Testis (tissue), 3 donors: Measurements from ENCODE around the gene IL9. TPM values are rescaled to one million over a fixed set of nuclear protein-coding genes. Genes with fewer than 3 reads are reported as not detected.

Experiments
- DNase-seq: peaks from one replicate; pipeline ENCODE4 v3.0.0-alpha.2; 2019
- H3K27ac ChIP-seq, 2 donors: fragments of 200-600 bp; sonication (generic); one replicate each; pipeline ENCODE4 v1.5.1; 2019
- H3K27me3 ChIP-seq: fragments of 200-600 bp; sonication (generic); one replicate; pipeline ENCODE4 v1.5.1; 2019
- H3K36me3 ChIP-seq: fragments of 200-600 bp; sonication (generic); one replicate; pipeline ENCODE4 v1.5.1; 2017; ENCODE audit warnings: low read depth; ENCODE audit errors: missing control alignments
- H3K4me1 ChIP-seq: fragments of 200-600 bp; sonication (generic); one replicate; pipeline ENCODE4 v1.5.1; 2019
- H3K4me3 ChIP-seq, 2 donors: fragments of 200-600 bp; sonication (generic); one replicate each; pipeline ENCODE4 v1.5.1; 2017 to 2019
- H3K9me3 ChIP-seq: fragments of 200-600 bp; sonication (generic); one replicate; pipeline ENCODE4 v1.5.1; 2017
- POLR2A ChIP-seq: fragments of 450-650 bp; IDR thresholded peaks from one replicate; pipeline ENCODE4 v1.6.1; 2017; ENCODE audit warnings: antibody characterized with exemption, mild to moderate bottlenecking, moderate library complexity
- WGBS, 2 donors: methylation state at CpG; one replicate each; pipeline ENCODE4 v1.1.5; 2018; 5-methylcytosine and 5-hydroxymethylcytosine counted together
- intact Hi-C: fragments of 100-400 bp; cut with DNase I; formaldehyde crosslinking; loops from one replicate; pipeline ENCODE4 v1.15.1; 2023; ENCODE audit warnings: low total_unique reads
- polyA plus RNA-seq: library from polyadenylated mRNA; stranded (reverse); fragments of 350-450 nt; fragmentation: Illumina TruSeq; extraction: RNeasy Lipid Tissue Mini Kit (QIAGEN cat#74804); gene quantifications from one replicate; pipeline ENCODE4 v1.2.3, GENCODE V29; 2014; ENCODE audit warnings: low read depth, low replicate concordance; ENCODE audit not compliant: insufficient read depth
- total RNA-seq, 2 donors: library from RNA; depleted of rRNA; stranded (reverse); fragments of >200 nt; gene quantifications; one replicate each; pipeline ENCODE4 v1.2.3, GENCODE V29; 2016
- TF ChIP-seq, protein P1 (sequence below), 3 experiments: fragments of 450-650 bp in 2 of 3; fragments of 200-600 bp in 1 of 3; sonication (generic) in 1 of 3; IDR thresholded peaks; one replicate each; pipeline ENCODE4 v1.5.1; 2016 to 2019; ENCODE audit warnings: antibody characterized with exemption in 3 of 3, mild to moderate bottlenecking in 2 of 3, moderate library complexity in 1 of 3

Gene IL9
- total and polyA plus RNA-seq, 3 donors from 2014 or later, result not detected

DNA sequence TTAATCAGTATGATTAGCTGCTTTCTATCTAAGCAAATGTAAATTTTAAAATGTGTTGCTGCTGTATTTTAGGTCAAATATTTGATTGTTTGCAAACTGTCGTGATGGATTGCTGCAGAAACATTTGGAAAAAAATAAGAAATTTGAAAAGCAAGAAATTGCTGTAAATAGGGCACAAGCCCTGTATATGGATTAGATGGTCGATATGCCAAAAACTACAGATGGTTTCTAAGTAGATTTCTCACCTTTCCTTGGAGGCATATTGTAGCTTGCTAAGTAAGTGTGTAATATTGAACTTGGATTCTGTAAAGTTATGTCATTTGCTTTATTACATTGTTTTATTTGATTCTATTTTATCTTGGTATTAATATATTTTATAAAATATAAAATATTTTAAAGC is 46.1 kb upstream of the IL9 start:
- WGBS, 2 donors, result 90 to 96% methylated on average over 2 of the region's 2 CpGs
- Histone ChIP-seq H3K4me1 (no peaks in the 10 kb centered on the region), H3K27me3 (no peaks in the 10 kb centered on the region), H3K4me3 (no peak overlapping the region), H3K9me3 (no peaks in the 10 kb centered on the region), H3K27ac (no peak overlapping the region), H3K36me3 (no peaks in the 10 kb centered on the region)
- no peak for DNase-seq
- TF ChIP-seq, protein P1, sequence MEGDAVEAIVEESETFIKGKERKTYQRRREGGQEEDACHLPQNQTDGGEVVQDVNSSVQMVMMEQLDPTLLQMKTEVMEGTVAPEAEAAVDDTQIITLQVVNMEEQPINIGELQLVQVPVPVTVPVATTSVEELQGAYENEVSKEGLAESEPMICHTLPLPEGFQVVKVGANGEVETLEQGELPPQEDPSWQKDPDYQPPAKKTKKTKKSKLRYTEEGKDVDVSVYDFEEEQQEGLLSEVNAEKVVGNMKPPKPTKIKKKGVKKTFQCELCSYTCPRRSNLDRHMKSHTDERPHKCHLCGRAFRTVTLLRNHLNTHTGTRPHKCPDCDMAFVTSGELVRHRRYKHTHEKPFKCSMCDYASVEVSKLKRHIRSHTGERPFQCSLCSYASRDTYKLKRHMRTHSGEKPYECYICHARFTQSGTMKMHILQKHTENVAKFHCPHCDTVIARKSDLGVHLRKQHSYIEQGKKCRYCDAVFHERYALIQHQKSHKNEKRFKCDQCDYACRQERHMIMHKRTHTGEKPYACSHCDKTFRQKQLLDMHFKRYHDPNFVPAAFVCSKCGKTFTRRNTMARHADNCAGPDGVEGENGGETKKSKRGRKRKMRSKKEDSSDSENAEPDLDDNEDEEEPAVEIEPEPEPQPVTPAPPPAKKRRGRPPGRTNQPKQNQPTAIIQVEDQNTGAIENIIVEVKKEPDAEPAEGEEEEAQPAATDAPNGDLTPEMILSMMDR (IDR thresholded peaks at IDR 0.05), result no peak
- no peak for TF ChIP-seq POLR2A
- intact Hi-C loops, result no loop called here

GRCh38 chr5:135937245-135937911 is 41.7 kb upstream of the IL9 start:
- DNase-seq, result no peak
- intact Hi-C loops, result no loop called here

GRCh38 chr5:135934939-135935338 is 39.3 kb upstream of the IL9 start:
- H3K9me3 ChIP-seq, result no peaks in the 10 kb centered on the region
- WGBS, 2 donors, result 70 to 72% methylated on average over 3 of the region's 3 CpGs
- intact Hi-C loops, result no loop called here

More at GRCh38 chr5:135937245-135937911, 41.7 kb upstream of the IL9 start:
- H3K4me1 ChIP-seq, result no peaks in the 10 kb centered on the region
- no peaks in the 10 kb centered on the region for H3K9me3 ChIP-seq
- WGBS, 2 donors, result 86 to 87% methylated on average over 5 of the region's 5 CpGs
- no peaks in the 10 kb centered on the region for H3K36me3 ChIP-seq
- TF ChIP-seq, protein P1 (IDR thresholded peaks at IDR 0.05), result no peak
- no peak for TF ChIP-seq POLR2A
- no peak overlapping the region for H3K4me3 ChIP-seq
- no peaks in the 10 kb centered on the region for H3K27me3 ChIP-seq
- no peak overlapping the region for H3K27ac ChIP-seq

DNA sequence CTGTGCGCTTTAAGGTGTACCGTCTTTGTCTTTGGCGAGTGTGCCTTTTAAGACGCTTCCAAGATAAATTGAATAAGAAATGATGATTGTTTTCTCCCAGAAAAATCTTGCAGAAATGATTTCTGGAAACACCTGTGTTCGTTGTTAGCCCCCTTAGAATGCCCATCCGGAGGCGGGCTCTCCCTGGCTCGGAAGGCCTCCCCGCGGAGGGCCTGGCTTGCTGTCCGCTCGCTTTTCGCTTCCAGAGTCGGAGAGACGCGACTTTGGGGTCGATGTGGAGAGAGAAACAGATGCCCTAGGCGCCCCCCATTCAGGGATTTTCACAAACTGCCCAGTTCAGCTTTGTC is 35.3 kb upstream of the IL9 start:
- Histone ChIP-seq H3K27me3 (no peaks in the 10 kb centered on the region), H3K36me3 (no peaks in the 10 kb centered on the region), H3K4me3 (peak overlapping the region; percentile 42 to 47), H3K27ac (no peak overlapping the region), H3K4me1 (no peaks in the 10 kb centered on the region), H3K9me3 (no peaks in the 10 kb centered on the region)
- DNase-seq, result no peak
- WGBS, 2 donors, result 29 to 31% methylated on average over 18 of the region's 18 CpGs
- intact Hi-C loops, result no loop called here
- TF ChIP-seq, protein P1 (IDR thresholded peaks at IDR 0.05), result no peak
- TF ChIP-seq POLR2A, result no peak

More at GRCh38 chr5:135934939-135935338, 39.3 kb upstream of the IL9 start:
- H3K4me3 ChIP-seq, result no peak overlapping the region
- H3K4me1 ChIP-seq, result no peaks in the 10 kb centered on the region
- TF ChIP-seq, protein P1 (IDR thresholded peaks at IDR 0.05), result no peak
- no peak for TF ChIP-seq POLR2A
- no peaks in the 10 kb centered on the region for H3K36me3 ChIP-seq
- DNase-seq, result no peak
- H3K27ac ChIP-seq, result no peak overlapping the region
- H3K27me3 ChIP-seq, result no peaks in the 10 kb centered on the region
